ENCODE results near the gene ADAMTSL2.

ADAMTSL2 gene

GRCh38 chr9:133524146-133524545 is 10.4 kb upstream of the ADAMTSL2 start:
- DNase-seq (ENCODE audit: insufficient read length, low spot score) (no peak), FAIRE-seq (no peak)
- TF ChIP-seq POLR2AphosphoS5 (IDR thresholded peaks at IDR 0.05; ENCODE audit: low read depth, low read length), result no peak
- TF ChIP-seq POLR2A (IDR thresholded peaks at IDR 0.05; ENCODE audit: low read depth, low read length), result no peak
- no peak for TF ChIP-seq SPI1 (IDR thresholded peaks at IDR 0.05; ENCODE audit: low read depth, low read length)
- TF ChIP-seq TAF1 (IDR thresholded peaks at IDR 0.05; ENCODE audit: low read depth, low read length), result no peak
- no peak for TF ChIP-seq PAX5 (IDR thresholded peaks at IDR 0.05; ENCODE audit: insufficient read depth, low read length, severe bottlenecking)
- TF ChIP-seq POU2F2 (IDR thresholded peaks at IDR 0.05; ENCODE audit: low read depth, low read length), result no peak

GRCh38 chr9:133524679-133525228 is 9.8 kb upstream of the ADAMTSL2 start, which contains the start of gene MYMK:
TSS of gene MYMK (minus strand) at chr9:133524959. CDS start at chr9:133524844, 115 bp downstream.
- DNase-seq (ENCODE audit: insufficient read length, low spot score) (no peak), FAIRE-seq (no peak)
- TF ChIP-seq SPI1 (IDR thresholded peaks at IDR 0.05; ENCODE audit: low read depth, low read length) (no peak), PAX5 (IDR thresholded peaks at IDR 0.05; ENCODE audit: insufficient read depth, low read length, severe bottlenecking) (no peak)

GRCh38 chr9:133525677-133526076 is 8.8 kb upstream of the ADAMTSL2 start:
- FAIRE-seq, result no peak
- no peak for TF ChIP-seq PAX5 (IDR thresholded peaks at IDR 0.05; ENCODE audit: insufficient read depth, low read length, severe bottlenecking)
- no peak for TF ChIP-seq POU2F2 (IDR thresholded peaks at IDR 0.05; ENCODE audit: low read depth, low read length)
- TF ChIP-seq POLR2A (IDR thresholded peaks at IDR 0.05; ENCODE audit: low read depth, low read length), result no peak
- TF ChIP-seq TAF1 (IDR thresholded peaks at IDR 0.05; ENCODE audit: low read depth, low read length), result no peak
- TF ChIP-seq SPI1 (IDR thresholded peaks at IDR 0.05; ENCODE audit: low read depth, low read length), result no peak
- DNase-seq (ENCODE audit: insufficient read length, low spot score), result no peak

- no peak for FAIRE-seq
- no peak for DNase-seq (ENCODE audit: insufficient read length, low spot score)
- no peak for TF ChIP-seq SPI1 (IDR thresholded peaks at IDR 0.05; ENCODE audit: low read depth, low read length)
- no peak for TF ChIP-seq PAX5 (IDR thresholded peaks at IDR 0.05; ENCODE audit: insufficient read depth, low read length, severe bottlenecking)
- TF ChIP-seq POLR2A (IDR thresholded peaks at IDR 0.05; ENCODE audit: low read depth, low read length), result no peak
- TF ChIP-seq POU2F2 (IDR thresholded peaks at IDR 0.05; ENCODE audit: low read depth, low read length), result no peak
- TF ChIP-seq TAF1 (IDR thresholded peaks at IDR 0.05; ENCODE audit: low read depth, low read length), result no peak
- TF ChIP-seq POLR2AphosphoS5 (IDR thresholded peaks at IDR 0.05; ENCODE audit: low read depth, low read length), result no peak
These were observed 7.7 kb upstream of the ADAMTSL2 start for GRCh38 chr9:133526721-133527321.

GRCh38 chr9:133527444-133527920 is 7.0 kb upstream of the ADAMTSL2 start:
- TF ChIP-seq POLR2AphosphoS5 (IDR thresholded peaks at IDR 0.05; ENCODE audit: low read depth, low read length) (no peak), POU2F2 (IDR thresholded peaks at IDR 0.05; ENCODE audit: low read depth, low read length) (no peak), SPI1 (IDR thresholded peaks at IDR 0.05; ENCODE audit: low read depth, low read length) (no peak), POLR2A (IDR thresholded peaks at IDR 0.05; ENCODE audit: low read depth, low read length) (no peak), PAX5 (IDR thresholded peaks at IDR 0.05; ENCODE audit: insufficient read depth, low read length, severe bottlenecking) (no peak), TAF1 (IDR thresholded peaks at IDR 0.05; ENCODE audit: low read depth, low read length) (no peak)
- no peak for FAIRE-seq

GRCh38 chr9:133528001-133528875 is 6.3 kb upstream of the ADAMTSL2 start:
- TF ChIP-seq SPI1 (IDR thresholded peaks at IDR 0.05; ENCODE audit: low read depth, low read length) (no peak), PAX5 (IDR thresholded peaks at IDR 0.05; ENCODE audit: insufficient read depth, low read length, severe bottlenecking) (no peak), TAF1 (IDR thresholded peaks at IDR 0.05; ENCODE audit: low read depth, low read length) (no peak), POLR2A (IDR thresholded peaks at IDR 0.05; ENCODE audit: low read depth, low read length) (no peak), POU2F2 (IDR thresholded peaks at IDR 0.05; ENCODE audit: low read depth, low read length) (no peak), POLR2AphosphoS5 (IDR thresholded peaks at IDR 0.05; ENCODE audit: low read depth, low read length) (no peak)
- FAIRE-seq (no peak), DNase-seq (ENCODE audit: insufficient read length, low spot score) (no peak)

More at GRCh38 chr9:133527444-133527920, 7.0 kb upstream of the ADAMTSL2 start:
- DNase-seq (ENCODE audit: insufficient read length, low spot score), result no peak

- no peak for DNase-seq (ENCODE audit: insufficient read length, low spot score)
- FAIRE-seq, result no peak
- TF ChIP-seq SPI1 (IDR thresholded peaks at IDR 0.05; ENCODE audit: low read depth, low read length) (no peak), POLR2AphosphoS5 (IDR thresholded peaks at IDR 0.05; ENCODE audit: low read depth, low read length) (no peak), TAF1 (IDR thresholded peaks at IDR 0.05; ENCODE audit: low read depth, low read length) (no peak), POU2F2 (IDR thresholded peaks at IDR 0.05; ENCODE audit: low read depth, low read length) (no peak), PAX5 (IDR thresholded peaks at IDR 0.05; ENCODE audit: insufficient read depth, low read length, severe bottlenecking) (no peak), POLR2A (IDR thresholded peaks at IDR 0.05; ENCODE audit: low read depth, low read length) (no peak)
These were observed 5.6 kb upstream of the ADAMTSL2 start for GRCh38 chr9:133528876-133529241.

- FAIRE-seq, result no peak
- TF ChIP-seq TAF1 (IDR thresholded peaks at IDR 0.05; ENCODE audit: low read depth, low read length) (no peak), PAX5 (IDR thresholded peaks at IDR 0.05; ENCODE audit: insufficient read depth, low read length, severe bottlenecking) (no peak), POU2F2 (IDR thresholded peaks at IDR 0.05; ENCODE audit: low read depth, low read length) (no peak), POLR2A (IDR thresholded peaks at IDR 0.05; ENCODE audit: low read depth, low read length) (no peak), SPI1 (IDR thresholded peaks at IDR 0.05; ENCODE audit: low read depth, low read length) (no peak), POLR2AphosphoS5 (IDR thresholded peaks at IDR 0.05; ENCODE audit: low read depth, low read length) (no peak)
- DNase-seq (ENCODE audit: insufficient read length, low spot score), result no peak
These were observed 5.0 kb upstream of the ADAMTSL2 start for GRCh38 chr9:133529457-133529856.

GRCh38 chr9:133529874-133530273 is 4.6 kb upstream of the ADAMTSL2 start:
- TF ChIP-seq POU2F2 (IDR thresholded peaks at IDR 0.05; ENCODE audit: low read depth, low read length) (no peak), POLR2AphosphoS5 (IDR thresholded peaks at IDR 0.05; ENCODE audit: low read depth, low read length) (no peak), TAF1 (IDR thresholded peaks at IDR 0.05; ENCODE audit: low read depth, low read length) (no peak), PAX5 (IDR thresholded peaks at IDR 0.05; ENCODE audit: insufficient read depth, low read length, severe bottlenecking) (no peak), SPI1 (IDR thresholded peaks at IDR 0.05; ENCODE audit: low read depth, low read length) (no peak), POLR2A (IDR thresholded peaks at IDR 0.05; ENCODE audit: low read depth, low read length) (no peak)
- FAIRE-seq (no peak), DNase-seq (ENCODE audit: insufficient read length, low spot score) (no peak)
